Measurements from ENCODE around the gene KIF12. TPM values are rescaled to one million over a fixed set of nuclear protein-coding genes. Genes with fewer than 3 reads are reported as not detected.

Gene KIF12
- total RNA-seq, 4 donors from 2014 or later, result 1.5 to 5.4 (median 2.7) TPM

DNA sequence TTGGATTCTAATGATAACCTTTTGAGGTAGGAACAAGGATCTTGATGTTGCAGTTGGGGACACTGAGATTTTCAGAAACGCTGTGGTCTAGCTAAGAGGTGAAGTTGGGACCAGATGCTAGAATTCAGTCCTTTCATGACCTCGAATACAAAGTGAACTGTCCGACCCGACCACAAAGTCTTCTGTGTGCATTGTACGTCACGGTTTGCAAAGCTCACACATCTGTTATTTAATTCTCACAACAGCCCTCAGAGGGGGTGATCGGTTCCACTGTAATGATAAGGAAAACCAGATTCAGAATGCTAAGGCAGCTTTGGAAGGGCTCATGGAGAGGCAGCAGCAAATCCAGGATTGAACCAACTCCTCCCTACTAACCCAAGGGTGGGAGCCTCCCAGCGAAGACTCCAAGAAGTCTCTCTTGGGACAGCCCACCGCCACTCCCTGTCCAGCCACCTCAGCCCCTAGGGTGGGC, 16.6 kb upstream of the KIF12 start:
- Histone ChIP-seq H3K4me1 (no peaks in the 10 kb centered on the region), H3K36me3 (no peaks in the 10 kb centered on the region), H3K27me3 (no peaks in the 10 kb centered on the region), H3K9me3 (no peaks in the 10 kb centered on the region), H3K27ac (no peak overlapping the region), H3K4me3 (no peak overlapping the region)
- intact Hi-C loops (cut with DNase I; ENCODE audit: low total_unique reads), result no loop called here
- DNase-seq, result no peak
- TF ChIP-seq POLR2A (IDR thresholded peaks at IDR 0.05), result no peak
- TF ChIP-seq, protein P1, sequence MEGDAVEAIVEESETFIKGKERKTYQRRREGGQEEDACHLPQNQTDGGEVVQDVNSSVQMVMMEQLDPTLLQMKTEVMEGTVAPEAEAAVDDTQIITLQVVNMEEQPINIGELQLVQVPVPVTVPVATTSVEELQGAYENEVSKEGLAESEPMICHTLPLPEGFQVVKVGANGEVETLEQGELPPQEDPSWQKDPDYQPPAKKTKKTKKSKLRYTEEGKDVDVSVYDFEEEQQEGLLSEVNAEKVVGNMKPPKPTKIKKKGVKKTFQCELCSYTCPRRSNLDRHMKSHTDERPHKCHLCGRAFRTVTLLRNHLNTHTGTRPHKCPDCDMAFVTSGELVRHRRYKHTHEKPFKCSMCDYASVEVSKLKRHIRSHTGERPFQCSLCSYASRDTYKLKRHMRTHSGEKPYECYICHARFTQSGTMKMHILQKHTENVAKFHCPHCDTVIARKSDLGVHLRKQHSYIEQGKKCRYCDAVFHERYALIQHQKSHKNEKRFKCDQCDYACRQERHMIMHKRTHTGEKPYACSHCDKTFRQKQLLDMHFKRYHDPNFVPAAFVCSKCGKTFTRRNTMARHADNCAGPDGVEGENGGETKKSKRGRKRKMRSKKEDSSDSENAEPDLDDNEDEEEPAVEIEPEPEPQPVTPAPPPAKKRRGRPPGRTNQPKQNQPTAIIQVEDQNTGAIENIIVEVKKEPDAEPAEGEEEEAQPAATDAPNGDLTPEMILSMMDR (IDR thresholded peaks at IDR 0.05), result no peak

DNA sequence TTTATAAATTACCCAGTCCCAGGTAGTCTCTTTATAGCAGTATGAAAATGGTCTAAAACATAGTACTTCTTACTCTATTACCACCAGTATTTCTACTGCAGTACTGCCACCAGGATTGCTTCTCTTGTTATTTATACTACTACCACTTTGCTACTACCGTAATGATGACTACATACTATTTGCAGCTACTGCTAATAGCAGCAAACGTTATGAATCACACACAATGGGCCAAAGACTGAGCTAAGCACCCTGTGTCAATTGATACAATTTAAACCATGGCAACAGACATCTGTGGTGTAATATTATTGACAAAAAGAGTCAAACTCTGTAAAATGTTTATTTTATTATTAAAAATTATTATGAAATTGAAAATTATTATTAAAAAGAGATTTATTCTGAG, 15.3 kb upstream of the KIF12 start:
- no peaks in the 10 kb centered on the region for H3K4me1 ChIP-seq
- H3K27me3 ChIP-seq, result no peaks in the 10 kb centered on the region
- H3K9me3 ChIP-seq, result no peaks in the 10 kb centered on the region
- intact Hi-C loops (cut with DNase I; ENCODE audit: low total_unique reads), result no loop called here
- TF ChIP-seq, protein P1 (IDR thresholded peaks at IDR 0.05), result no peak
- TF ChIP-seq POLR2A (IDR thresholded peaks at IDR 0.05), result no peak
- H3K36me3 ChIP-seq, result no peaks in the 10 kb centered on the region
- no peak for DNase-seq
- H3K4me3 ChIP-seq, result no peak overlapping the region
- H3K27ac ChIP-seq, result no peak overlapping the region

DNA sequence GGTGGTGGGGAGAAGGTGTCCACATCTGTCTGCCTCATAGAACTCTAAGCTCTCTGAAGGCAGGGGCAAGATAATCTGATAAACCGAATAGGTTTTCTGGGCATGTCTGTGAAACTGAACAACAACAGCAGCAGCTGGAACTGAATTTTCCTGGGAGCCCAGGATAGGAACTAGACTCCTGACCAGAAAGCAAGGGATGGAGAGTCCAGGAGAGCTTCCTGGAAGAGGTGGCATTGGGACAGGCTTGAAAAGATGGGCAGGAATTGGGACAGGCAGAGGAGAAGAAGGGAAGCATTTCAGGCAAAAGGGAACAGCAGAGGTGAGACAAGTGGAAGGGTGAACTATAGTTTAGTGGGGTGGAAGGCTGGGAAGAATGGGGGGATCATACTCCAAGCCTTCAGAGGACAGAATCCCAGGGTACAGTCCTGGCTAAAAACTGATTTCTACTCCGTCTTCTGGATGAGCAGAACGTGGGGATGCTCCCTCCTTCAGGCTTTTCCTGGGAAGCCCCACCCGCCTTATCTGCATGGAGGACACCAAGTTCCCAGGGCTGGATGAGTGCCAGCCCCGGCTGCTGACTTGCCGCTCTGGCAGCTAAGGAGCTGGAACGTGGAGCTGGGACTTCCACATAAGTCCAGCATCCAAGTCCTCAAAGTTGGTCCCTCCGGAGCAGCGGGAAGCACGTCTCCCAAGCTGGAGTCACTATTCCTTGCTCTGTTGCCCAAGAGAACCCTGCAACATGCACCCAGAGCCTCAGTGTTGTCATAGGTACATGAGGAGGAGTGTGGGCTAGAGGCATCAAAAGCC, 13.9 kb upstream of the KIF12 start:
- Histone ChIP-seq H3K9me3 (no peaks in the 10 kb centered on the region), H3K27ac (no peak overlapping the region), H3K36me3 (no peaks in the 10 kb centered on the region), H3K4me3 (no peak overlapping the region), H3K4me1 (no peaks in the 10 kb centered on the region), H3K27me3 (no peaks in the 10 kb centered on the region)
- peak; percentile 74 to 84 for DNase-seq
- intact Hi-C loops (cut with DNase I; ENCODE audit: low total_unique reads), result no loop called here
- TF ChIP-seq, protein P1 (IDR thresholded peaks at IDR 0.05), result no peak
- no peak for TF ChIP-seq POLR2A (IDR thresholded peaks at IDR 0.05)

DNA sequence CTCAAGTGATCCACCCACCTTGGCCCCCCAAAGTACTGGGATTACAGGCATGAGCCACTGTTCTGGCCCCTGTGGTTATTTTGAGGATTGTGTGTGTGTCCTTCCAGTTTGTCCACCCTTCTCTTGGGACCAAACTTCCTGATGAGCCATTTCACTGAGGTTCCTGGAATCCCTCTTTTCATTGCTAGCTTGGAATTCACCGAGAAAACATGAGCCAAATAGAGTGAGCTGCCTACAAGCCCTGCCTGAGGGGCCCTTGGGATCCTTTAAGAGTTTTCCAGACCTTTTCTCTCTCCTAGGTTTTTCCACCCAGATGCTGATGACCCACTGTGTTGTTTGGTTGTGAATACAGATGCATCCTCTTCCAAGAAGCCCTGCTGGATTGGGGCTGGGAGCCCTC, 13.2 kb upstream of the KIF12 start:
- intact Hi-C loops (cut with DNase I; ENCODE audit: low total_unique reads), result no loop called here
- H3K9me3 ChIP-seq, result no peaks in the 10 kb centered on the region

DNA sequence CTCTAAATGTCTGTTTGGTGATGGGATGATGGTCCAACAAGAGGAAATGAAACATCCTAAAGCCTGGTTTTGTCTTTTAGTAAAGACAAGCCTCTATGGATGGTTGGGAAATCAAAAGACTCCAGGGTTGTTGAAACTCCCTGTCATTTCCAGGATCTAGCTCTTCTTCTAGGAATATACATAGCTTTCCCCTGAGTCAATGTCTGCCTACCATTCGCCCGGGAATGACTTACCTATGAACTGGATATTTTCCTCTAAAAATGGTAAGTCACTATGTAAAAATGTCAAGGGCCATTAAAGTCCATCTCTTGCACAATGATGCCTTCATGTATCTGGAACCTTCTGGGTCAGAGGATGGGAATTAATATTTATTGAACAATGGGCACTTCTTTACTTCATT, 11.1 kb upstream of the KIF12 start:
- Histone ChIP-seq H3K4me3 (no peak overlapping the region), H3K4me1 (no peaks in the 10 kb centered on the region), H3K36me3 (no peaks in the 10 kb centered on the region), H3K9me3 (no peaks in the 10 kb centered on the region), H3K27me3 (no peaks in the 10 kb centered on the region), H3K27ac (no peak overlapping the region)
- TF ChIP-seq, protein P1 (IDR thresholded peaks at IDR 0.05), result no peak
- TF ChIP-seq POLR2A (IDR thresholded peaks at IDR 0.05), result no peak
- intact Hi-C loops (cut with DNase I; ENCODE audit: low total_unique reads), result no loop called here
- no peak for DNase-seq

More for the DNA sequence above, 13.2 kb upstream of the KIF12 start:
- DNase-seq, result no peak
- Histone ChIP-seq H3K36me3 (no peaks in the 10 kb centered on the region), H3K4me3 (no peak overlapping the region), H3K27me3 (no peaks in the 10 kb centered on the region), H3K4me1 (no peaks in the 10 kb centered on the region), H3K27ac (no peak overlapping the region)
- TF ChIP-seq POLR2A (IDR thresholded peaks at IDR 0.05), result no peak
- TF ChIP-seq, protein P1 (IDR thresholded peaks at IDR 0.05), result no peak
